AG08396 (cell line): ENCODE data around the gene SPATS2.
"Not testable (repeated sequence)": the region's sequence is repeated elsewhere in the genome, so short reads cannot be mapped to it uniquely, and the experiment has no call there.

Experiments used
- DNase-seq: peaks from one replicate; pipeline ENCODE4 v3.0.0; 2012; ENCODE audit warnings: low spot score, mixed read lengths

The SPATS2 gene

DNA sequence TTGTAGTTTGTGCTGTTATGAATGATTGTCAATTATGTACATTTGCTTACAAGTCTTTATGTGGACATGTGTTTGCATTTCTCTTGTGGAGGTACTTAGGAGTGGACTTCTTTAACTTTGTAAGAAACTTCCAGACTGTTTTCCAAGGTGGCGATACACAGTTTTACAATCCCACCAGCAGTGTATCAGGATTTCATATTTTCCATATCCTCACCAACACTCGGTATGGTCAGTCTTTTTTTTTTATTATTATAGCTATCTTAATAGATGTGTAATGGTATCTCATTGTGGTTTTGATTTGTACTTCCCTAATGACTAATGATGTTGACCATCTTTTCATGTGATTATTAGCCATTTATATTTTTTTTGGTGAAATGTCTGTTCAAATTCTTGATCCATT, 97.9 kb downstream of the SPATS2 start:
- no peak for DNase-seq

DNA sequence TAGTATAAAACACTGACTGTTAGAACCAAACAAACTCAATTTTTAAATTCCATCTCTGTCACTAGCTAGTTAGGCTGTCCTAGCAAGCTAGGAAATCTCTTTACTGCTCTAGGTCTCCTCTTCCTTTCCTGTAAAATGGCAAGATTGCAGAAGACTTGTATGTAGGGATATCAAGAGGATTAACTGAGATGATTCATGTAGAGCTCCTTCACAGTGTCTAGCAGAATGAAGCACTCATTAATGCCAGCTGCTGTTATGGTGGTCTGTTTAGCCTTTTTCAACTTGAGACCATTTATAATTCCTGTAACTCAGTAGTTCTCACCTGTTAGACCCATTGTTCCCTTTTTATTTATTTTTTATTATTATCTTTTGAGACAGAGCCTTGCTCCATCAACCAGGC, 103.7 kb downstream of the SPATS2 start:
- DNase-seq: no peak

GRCh38 chr12:49471557-49471956, 104.3 kb downstream of the SPATS2 start:
- no peak for DNase-seq

DNA sequence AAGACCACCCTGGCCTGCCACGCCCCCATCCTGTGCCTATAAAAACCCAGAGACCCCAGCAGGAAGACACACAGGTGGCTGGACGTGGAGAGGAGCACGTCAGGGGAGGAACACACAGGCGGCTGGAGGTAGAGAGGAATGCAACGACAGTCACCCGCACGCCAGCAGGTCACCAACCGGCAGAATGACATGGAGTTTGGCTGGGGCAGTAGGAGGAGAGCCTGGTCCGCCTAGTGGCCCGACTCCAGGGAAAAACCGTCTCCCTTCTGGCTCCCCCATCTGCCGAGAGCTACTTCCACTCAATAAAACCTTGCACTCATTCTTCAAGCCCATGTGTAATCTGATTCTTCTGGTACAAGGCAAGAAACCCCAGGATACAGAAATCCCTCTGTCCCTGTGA, 108.8 kb downstream of the SPATS2 start:
- no peak for DNase-seq

- DNase-seq: no peak
These were observed 111.8 kb downstream of the SPATS2 start for GRCh38 chr12:49478949-49479664.

DNA sequence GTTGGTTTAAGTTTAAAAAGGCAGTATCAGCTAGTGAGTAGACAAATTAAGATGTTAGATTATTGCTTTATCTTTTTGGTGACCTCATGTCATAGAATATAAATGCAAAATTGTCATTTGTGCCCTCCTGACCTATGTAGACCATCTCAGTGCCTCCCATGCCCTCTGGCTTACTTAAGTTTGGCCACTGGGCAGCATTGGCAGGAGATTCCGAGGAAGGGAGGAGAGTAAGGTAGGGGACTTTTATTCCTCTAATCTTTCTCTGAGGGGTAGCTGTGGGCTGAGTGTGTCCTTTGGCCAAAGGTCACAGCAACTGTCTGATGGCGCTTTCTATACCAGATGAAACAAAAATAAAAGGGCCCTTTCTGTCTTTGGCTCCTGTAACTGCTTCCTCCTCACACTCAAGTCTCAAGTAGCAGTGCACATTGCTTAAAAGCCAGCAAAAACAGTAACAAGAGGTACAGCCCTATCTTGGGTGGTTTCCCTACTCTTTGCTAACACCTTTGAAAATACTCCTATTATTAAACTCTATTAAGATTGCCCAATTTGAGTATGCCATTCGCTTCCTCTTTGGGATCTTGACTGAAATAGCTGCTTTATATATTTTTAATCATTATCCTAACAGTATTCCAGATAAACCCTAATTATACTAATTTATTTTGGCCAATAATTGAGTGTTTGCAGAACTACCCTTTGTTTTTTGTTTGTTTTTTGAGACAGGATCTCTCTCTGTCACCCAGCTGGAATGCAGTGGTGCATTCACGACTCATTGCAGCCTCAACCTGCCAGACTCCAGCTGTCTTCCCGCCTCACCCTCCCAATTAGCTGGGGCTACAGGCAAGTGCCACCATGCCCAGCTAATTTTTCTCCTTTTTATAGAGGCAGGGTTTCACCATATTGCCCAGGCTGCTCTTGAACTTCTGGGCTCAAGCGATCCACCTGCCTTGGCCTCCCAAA, 115.1 kb downstream of the SPATS2 start:
- no peak for DNase-seq

- no peak for DNase-seq
These were observed 116.4 kb downstream of the SPATS2 start for GRCh38 chr12:49483619-49484018.

GRCh38 chr12:49487605-49488004, 120.3 kb downstream of the SPATS2 start:
- DNase-seq: no peak

GRCh38 chr12:49489154-49489553, 121.9 kb downstream of the SPATS2 start:
- no peak for DNase-seq

DNA sequence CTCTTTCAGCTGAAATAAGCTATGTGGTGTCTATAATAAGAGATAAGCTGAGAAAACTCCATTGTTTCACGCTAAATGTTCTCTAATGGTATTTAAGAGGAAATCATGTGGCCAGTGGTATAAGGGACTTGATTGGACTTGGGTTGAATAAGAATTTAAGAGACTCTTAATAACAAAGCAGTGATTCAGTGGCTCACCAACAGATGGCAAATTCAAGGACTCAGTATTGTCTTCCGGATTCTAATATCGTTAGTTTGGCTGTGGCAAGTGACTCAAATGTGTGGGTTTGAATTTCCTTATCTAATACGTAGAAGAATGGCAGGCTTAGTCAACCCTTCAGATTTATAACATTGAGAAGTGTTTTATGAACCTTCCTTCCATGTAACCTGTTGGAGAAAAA, 122.5 kb downstream of the SPATS2 start:
- DNase-seq: no peak

- DNase-seq: no peak
These were observed 124.6 kb downstream of the SPATS2 start for GRCh38 chr12:49491823-49492222.

DNA sequence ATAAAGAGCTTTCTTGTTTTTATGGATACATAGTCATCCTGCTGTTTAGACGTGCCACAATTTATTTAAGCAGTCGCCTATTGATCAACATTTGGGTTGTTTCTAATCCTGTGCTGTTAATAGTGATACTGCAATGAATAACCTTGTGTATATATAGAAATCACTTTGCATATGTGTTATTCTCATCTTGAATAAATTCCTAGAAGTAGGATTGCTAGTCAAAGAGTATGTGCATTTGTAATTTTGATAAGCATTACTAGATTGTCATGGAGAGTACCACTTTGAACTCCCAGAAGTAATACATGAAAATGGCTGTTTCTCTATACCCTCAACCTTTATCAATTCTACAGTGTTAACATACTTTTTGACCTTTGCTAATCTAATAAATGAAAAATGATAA, 126.6 kb downstream of the SPATS2 start:
- no peak for DNase-seq

DNA sequence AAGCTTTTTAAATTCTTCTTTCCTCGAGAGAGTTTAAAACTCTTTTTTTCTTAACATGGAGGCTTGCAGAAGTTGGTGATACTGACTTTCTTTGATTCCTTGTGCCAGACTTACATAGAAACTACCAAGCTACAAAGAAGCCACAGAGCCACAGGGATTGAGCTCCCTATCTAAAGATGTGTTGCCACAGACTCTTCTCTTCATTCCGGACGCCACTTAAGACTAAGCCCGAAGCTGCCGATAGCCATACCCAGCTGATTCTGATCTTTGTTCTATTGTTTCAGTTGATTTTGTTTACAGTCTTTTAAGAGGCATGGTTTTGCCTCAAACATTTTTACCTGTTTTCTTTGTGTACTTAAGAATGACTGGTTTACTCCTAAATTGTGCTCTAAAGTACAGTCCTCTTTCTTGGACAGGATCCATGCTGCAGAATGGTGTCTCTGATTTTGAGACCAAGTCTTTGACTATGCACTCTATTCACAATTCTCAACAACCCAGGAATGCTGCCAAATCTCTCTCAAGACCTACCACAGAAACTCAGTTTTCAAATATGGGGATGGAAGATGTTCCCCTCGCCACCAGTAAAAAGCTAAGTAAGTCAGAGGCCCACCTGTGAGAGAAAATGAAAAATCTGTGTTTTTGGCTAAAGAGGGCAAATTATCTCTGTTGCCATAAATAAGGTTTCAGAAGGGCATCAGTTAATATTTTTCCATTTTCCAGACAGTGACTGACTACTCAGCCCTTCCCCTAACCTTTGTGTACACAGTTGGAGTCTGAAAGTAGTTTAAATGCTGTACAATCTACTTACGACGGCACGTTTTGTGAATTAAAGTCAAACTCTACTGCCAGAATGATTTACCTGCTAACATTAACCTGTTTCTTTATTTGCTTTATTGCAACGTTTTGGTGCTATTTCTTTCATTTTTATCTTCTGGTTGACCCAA, 129.4 kb downstream of the SPATS2 start:
- DNase-seq: no peak

- no peak for DNase-seq
These were observed 134.6 kb downstream of the SPATS2 start for GRCh38 chr12:49501895-49502294.

DNA sequence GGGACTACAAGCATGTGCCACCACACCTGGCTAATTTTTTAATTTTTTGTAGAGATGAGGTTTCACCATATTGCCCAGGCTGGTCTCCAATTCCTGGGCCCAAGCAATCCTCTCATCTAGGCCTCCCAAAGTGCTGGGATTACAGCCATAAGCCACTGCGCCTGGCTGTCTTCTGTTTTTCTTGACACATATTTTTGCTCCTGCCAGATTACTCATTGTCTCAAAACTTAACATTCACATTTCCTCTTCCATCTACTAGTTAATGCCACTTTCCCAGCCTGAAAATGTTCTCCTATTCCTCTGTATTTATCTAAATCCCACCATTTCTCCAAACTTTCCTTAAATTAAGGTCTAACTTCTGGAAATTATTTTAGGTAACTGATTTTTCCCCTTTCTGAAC, 135.3 kb downstream of the SPATS2 start:
- DNase-seq: no peak

DNA sequence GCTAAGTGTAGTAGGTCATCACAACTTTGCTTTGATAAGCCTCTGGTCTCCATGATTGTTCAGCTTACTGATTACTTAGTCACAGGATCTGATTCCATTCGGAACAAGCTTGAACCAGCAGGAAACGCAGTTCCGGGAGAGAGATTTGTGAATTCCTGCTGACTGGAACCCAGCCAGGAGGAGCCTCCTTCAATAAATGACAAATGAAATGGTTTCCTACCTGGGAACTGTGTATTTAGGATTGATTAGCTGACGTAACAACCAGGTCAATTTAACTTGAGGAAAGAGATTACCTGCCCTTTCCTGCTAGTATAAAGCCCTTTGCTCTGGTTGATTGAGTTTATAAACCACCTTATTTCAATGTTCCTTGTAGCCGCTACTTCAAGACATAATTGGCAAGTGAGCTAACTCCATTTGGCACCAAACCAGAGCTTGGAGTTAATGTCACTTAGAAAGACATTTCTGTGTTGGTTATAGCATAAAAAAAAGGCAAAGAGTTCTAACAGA, 136.5 kb downstream of the SPATS2 start:
- DNase-seq: no peak

DNA sequence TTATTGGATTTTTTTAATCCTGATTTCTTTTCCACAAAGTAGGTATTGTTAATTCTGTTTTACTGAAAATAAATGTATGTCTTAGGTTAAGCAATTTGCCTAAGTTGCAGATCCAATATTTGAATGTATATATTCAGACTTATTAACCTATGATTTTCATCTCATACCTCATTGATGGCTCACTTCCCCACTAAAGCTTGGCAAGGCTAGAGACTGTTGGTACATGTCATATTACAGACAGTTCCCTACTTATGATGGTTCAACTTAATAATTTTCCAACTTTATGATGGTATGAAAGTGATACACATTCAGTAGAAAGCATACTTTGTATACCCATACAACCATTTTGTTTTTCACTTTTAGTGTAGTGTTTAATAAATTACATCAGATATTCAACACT, 138.4 kb downstream of the SPATS2 start:
- DNase-seq: no peak

GRCh38 chr12:49507139-49507538, 139.9 kb downstream of the SPATS2 start:
- peak; percentile 61 for DNase-seq

DNA sequence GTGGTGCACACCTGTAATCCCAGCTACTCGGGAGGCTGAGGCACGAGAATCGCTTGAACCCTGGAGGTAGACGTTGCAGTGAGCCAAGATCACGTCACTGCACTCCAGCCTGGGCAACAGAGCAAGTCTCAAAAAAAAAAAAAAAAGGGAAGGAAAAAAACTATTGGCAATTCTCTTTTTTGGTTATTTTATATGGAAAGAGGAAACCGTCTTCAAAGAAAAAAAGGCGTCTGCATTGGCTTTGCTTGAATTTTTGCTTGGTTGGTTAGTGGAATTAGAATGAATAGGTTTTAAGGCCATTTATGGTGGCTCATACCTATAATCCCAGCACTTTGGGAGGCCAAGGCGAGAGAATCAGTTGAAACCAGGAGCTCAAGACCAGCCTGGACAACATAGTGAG, 142.4 kb downstream of the SPATS2 start:
- DNase-seq: not testable (repeated sequence)

- DNase-seq: no peak
These were observed 144.1 kb downstream of the SPATS2 start for GRCh38 chr12:49511410-49511809.

GRCh38 chr12:49512546-49512945, 145.3 kb downstream of the SPATS2 start:
- DNase-seq: no peak

DNA sequence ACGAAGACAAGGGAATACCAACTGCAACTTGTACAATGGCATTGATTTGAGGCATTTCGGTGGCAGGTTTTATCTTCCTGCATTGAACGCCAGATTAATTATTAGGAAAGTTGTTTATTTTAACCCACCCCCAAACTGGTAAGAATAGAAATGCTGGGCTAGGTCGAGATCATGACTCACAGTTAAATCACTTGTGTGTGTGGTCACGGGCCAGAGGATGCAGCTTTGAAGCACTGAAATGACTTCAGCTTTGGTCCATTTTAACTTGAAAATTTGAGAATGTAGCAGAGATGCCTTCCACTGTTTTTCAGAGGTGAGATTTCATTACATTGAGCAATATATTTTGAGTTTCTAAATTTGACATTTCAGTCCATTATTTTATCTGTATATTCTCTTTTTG, 148.0 kb downstream of the SPATS2 start:
- peak; percentile 59 for DNase-seq
